Activated gamma-delta T cell treated with anti-CD3 and anti-CD28 coated beads, Interleukin-2, amount 50 U/mL, for 16 hours (primary cell): ENCODE data around the gene COPS7B.

Source experiments
- DNase-seq: peaks from one replicate; pipeline ENCODE4 v3.0.0-alpha.2; 2020; ENCODE audit warnings: low read depth

The COPS7B gene

GRCh38 chr2:231785822-231786176, 446 bp upstream of the COPS7B start:
- no peak for DNase-seq

GRCh38 chr2:231786917-231787292, 660 bp downstream of the COPS7B start:
- no peak for DNase-seq

DNA sequence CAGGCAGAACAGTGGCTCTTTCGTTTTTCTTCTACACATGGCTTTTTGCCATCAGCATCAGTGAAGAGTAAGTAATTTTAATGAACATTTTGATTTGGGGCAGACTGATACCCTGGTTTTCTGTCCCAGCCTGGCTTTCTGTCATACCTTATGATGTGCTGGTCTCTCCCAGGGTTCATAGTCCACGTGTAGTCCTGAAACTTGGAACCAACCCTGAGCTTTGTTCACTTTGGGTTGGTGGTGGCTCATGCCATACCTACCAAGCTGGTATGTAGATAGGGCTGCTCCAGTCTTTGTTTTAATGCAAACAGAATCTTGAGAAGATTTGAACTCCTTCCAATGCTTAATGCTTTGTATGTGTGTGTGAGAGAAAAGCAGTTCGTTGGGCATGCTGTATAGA, 4.9 kb downstream of the COPS7B start:
- no peak for DNase-seq

- no peak for DNase-seq
These were observed 8.1 kb downstream of the COPS7B start for GRCh38 chr2:231794383-231794782.

DNA sequence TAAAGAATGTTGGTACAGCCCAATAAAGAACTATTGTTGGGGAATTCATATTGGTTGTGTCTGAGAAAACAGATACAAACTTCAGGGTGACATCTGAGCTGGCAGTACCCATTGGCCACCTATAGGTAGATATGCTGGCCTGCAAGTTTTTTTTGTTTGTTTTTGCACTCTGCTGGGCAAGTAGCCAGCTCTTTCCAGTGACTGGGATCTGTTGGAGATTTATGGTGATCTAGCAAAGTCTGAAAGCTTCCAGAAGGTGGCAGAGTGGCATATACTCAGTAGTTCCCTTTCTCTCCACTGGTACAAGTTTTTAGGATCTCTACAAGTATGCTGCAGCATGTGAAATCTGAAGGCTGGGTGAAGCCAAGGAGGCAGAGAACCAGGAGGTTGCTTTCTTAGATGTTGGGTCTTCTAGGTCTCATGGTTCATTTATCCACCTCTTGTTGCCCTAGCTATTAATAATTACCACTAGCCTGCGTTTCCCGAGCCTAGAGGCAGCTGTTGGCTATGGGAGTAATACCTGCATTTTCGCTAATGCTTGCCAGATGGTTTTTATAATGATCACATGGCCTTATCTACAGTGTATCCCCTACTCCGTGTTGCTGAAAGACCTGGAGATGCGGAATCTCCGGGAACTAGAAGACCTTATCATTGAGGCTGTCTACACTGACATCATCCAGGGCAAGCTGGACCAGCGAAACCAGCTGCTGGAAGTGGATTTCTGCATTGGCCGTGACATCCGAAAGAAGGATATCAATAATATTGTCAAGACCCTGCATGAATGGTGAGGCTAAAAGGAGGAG, 9.5 kb downstream of the COPS7B start:
- no peak for DNase-seq

DNA sequence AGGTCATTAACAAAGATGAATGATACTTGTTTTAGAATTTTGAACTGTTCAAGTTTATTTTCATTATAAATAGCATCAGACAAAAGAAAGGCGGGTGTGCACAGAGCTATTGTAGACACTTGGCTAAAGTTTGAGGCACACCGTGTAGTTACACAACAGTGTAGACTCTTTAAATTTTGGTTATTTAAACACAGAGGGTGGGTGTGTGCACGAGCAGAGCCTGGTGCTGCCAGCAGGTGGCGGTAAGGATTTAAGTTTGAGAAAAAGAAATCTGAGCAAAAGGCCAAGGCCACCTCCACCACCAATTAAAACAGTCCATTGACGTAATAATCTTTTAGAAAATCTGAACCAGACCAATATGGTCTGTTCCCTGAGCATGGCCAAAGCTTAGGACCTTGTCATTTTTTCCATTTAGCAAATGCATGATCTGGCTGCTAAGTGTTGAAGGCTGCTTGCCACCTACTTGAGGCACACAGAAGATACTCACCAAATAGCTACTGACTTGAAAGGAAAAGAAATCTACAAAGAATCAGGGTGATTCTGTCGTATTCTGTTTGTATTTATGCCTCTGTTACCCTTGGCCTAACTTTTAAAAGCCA, 14.3 kb downstream of the COPS7B start:
- DNase-seq = no peak

GRCh38 chr2:231803501-231804138, 17.4 kb downstream of the COPS7B start:
- no peak for DNase-seq

- no peak for DNase-seq
These were observed 20.8 kb downstream of the COPS7B start for GRCh38 chr2:231807020-231807419.

GRCh38 chr2:231810905-231811304, 24.7 kb downstream of the COPS7B start:
- DNase-seq = no peak

DNA sequence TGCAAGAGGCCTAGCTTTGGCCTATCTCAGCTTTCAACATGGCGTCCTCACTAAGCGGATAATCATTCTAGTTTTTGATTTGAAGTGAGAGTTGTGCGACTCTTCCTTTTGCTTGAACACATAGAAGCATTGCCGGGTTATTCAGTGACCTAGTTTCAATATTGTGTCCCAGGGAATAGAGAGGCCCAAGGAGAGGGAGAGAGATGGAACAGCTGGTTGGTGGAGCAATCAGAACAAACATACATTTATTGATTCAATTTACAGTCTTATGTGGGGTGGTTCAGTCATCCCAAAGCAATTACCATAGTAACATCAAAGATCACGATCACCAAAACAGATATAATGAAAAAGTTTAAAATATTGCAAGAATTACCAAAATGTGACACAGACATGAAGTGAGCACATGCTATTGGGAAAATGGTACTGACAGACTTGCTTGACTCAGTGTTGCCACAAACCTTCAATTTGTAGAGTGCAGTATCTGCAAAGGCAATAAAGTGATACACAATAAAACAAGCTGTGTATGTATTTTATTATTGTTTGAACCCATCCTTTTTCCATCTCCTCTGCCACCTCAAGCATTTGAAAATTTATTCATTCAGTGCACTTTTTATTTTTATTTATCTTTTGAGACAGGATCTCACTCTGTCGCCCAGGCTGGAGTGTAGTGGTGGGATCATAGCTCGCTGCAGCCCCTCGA, 30.2 kb downstream of the COPS7B start:
- DNase-seq = no peak

- DNase-seq = no peak
These were observed 33.3 kb downstream of the COPS7B start for GRCh38 chr2:231819447-231820042.

DNA sequence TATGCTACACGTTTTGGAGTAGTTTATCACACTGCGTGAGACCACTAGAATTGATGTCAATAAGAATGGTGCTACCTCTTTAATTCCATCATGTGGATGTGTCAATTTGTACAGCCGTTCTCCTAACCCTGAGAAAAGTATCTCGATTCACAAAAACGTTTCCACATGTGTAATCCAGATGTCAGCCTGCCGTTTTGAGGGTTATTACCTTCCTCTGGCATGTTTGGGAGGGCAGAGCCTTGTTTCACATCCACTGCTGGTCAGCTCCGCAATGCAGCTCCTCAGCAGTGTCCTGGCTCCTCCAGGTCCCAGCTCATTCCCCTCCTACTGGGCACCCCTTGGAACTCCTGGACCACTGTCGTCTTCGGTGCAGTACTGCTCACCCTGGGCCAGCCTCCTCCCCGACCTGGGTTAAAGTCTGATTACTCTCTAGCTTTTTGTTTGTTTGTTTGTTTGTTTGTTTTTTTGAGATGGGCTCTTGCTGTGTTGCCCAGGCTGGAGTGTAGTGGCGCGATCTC, 34.6 kb downstream of the COPS7B start:
- DNase-seq = no peak

GRCh38 chr2:231821908-231822307, 35.7 kb downstream of the COPS7B start:
- DNase-seq = no peak

GRCh38 chr2:231853105-231853504, 66.9 kb downstream of the COPS7B start:
- no peak for DNase-seq

GRCh38 chr2:231854616-231855125, 68.4 kb downstream of the COPS7B start:
- DNase-seq = no peak

- DNase-seq = no peak
These were observed 70.7 kb downstream of the COPS7B start for GRCh38 chr2:231856959-231857358.
